Activated CD4-positive, alpha-beta T cell treated with anti-CD3 and anti-CD28 coated beads, Interleukin-2, amount 10 ng/mL, durations not matched to agents 7 days and 5 days (primary cell): ENCODE measurements around the gene DCPS. TPM values are rescaled to one million over a fixed set of nuclear protein-coding genes. Genes with fewer than 3 reads are reported as not detected.

Experiments used
- CTCF ChIA-PET: fragments of 350-600 bp; sonication (Branson Sonifier 250); formaldehyde crosslinking; loops from one replicate; lab custom pipeline; 2021; ENCODE audit warnings: antibody characterized with exemption; lab: Charles Lee
- POLR2A ChIA-PET: fragments of 350-600 bp; sonication (Branson Sonifier 250); formaldehyde crosslinking; loops from one replicate; lab custom pipeline; 2021; ENCODE audit warnings: antibody characterized with exemption; lab: Charles Lee
- DNase-seq: peaks from one replicate; pipeline ENCODE4 v3.0.0-alpha.2; 2020
- H3K27ac Mint-ChIP-seq: one replicate; pipeline ENCODE4 v1.8.0; 2021; ENCODE audit warnings: mild to moderate bottlenecking, moderate library complexity, mixed read lengths
- H3K27me3 Mint-ChIP-seq: one replicate; pipeline ENCODE4 v1.8.0; 2021; ENCODE audit warnings: mixed read lengths
- H3K36me3 Mint-ChIP-seq: one replicate; pipeline ENCODE4 v1.8.0; 2021; ENCODE audit warnings: low read depth, mixed read lengths
- H3K4me1 Mint-ChIP-seq: one replicate; pipeline ENCODE4 v1.8.0; 2021; ENCODE audit warnings: mixed read lengths
- H3K4me3 Mint-ChIP-seq: one replicate; pipeline ENCODE4 v1.8.0; 2021; ENCODE audit warnings: mild to moderate bottlenecking, moderate library complexity, mixed read lengths
- H3K9me3 Mint-ChIP-seq: one replicate; pipeline ENCODE4 v1.8.0; 2021; ENCODE audit warnings: mixed read lengths
- total RNA-seq, 2 experiments: library from RNA; stranded (reverse); gene quantifications; one replicate each; pipeline ENCODE4 v1.2.3, GENCODE V29; 2021

The DCPS gene
- total RNA-seq, 2 experiments from 2014 or later = 33.1 to 33.5 TPM

GRCh38 chr11:126352934-126353801, 49.3 kb downstream of the DCPS start:
- no peak for DNase-seq
- Mint-ChIP-seq H3K9me3 (no peaks in the 10 kb centered on the region), H3K27me3 (no peaks in the 10 kb centered on the region), H3K27ac (peak overlapping the region; percentile 63), H3K4me3 (peak overlapping the region; percentile 59), H3K4me1 (peaks cover 51% of the 10 kb centered on the region), H3K36me3 (peaks cover 17% of the 10 kb centered on the region)
- CTCF ChIA-PET = interaction anchor here (0.7 to 1.9 kb wide), 2 partner anchors 9 to 42 kb away, joined by 3 to 4 read pairs; no protein-coding TSS in a partner anchor
- POLR2A ChIA-PET = interaction anchor here (0.6 to 1.2 kb wide), 2 partner anchors 12 to 34 kb away, joined by 3 read pairs; no protein-coding TSS in a partner anchor

- peaks cover 50% of the 10 kb centered on the region for H3K4me1 Mint-ChIP-seq
- no peaks in the 10 kb centered on the region for H3K27me3 Mint-ChIP-seq
- no peaks in the 10 kb centered on the region for H3K9me3 Mint-ChIP-seq
- peak overlapping the region; percentile 93 for H3K4me3 Mint-ChIP-seq
- peak overlapping the region; percentile 95 for H3K27ac Mint-ChIP-seq
- no peak for DNase-seq
- peaks cover 15% of the 10 kb centered on the region for H3K36me3 Mint-ChIP-seq
- ChIA-PET POLR2A (interaction anchor here (0.6 to 1.0 kb wide), 2 partner anchors 19 to 36 kb away, joined by 3 to 5 read pairs; no protein-coding TSS in a partner anchor), CTCF (interaction anchor here (1.0 to 1.9 kb wide), 2 partner anchors 10 to 42 kb away, joined by 3 to 4 read pairs; no protein-coding TSS in a partner anchor)
Observed at GRCh38 chr11:126354631-126355323, 50.9 kb downstream of the DCPS start.

- Mint-ChIP-seq H3K27me3 (no peaks in the 10 kb centered on the region), H3K27ac (peak within 1 kb of the TSS; percentile 95), H3K9me3 (no peaks in the 10 kb centered on the region), H3K4me1 (peaks cover 50% of the 10 kb centered on the region), H3K36me3 (peaks cover 14% of the 10 kb centered on the region), H3K4me3 (peak within 1 kb of the TSS; percentile 93)
- POLR2A ChIA-PET = interaction anchor here (1.0 kb wide), 1 partner anchor 37 kb away, joined by 5 read pairs; no protein-coding TSS in a partner anchor
- peak; percentile 75 for DNase-seq
- CTCF ChIA-PET = interaction anchor here (1.0 to 2.2 kb wide), 2 partner anchors 43 to 64 kb away, joined by 3 to 7 read pairs; no protein-coding TSS in a partner anchor
Observed at GRCh38 chr11:126355324-126355925, 51.6 kb downstream of the DCPS start, which contains the start of gene ST3GAL4. Gene ST3GAL4 (plus strand): TSS chr11:126355686. CDS start chr11:126406156, 50,470 bp downstream.

GRCh38 chr11:126355926-126356897, 52.4 kb downstream of the DCPS start:
- Mint-ChIP-seq H3K36me3 (peaks cover 6% of the 10 kb centered on the region), H3K4me3 (peak overlapping the region; percentile 77), H3K9me3 (no peaks in the 10 kb centered on the region), H3K4me1 (peaks cover 42% of the 10 kb centered on the region), H3K27ac (peak overlapping the region; percentile 86), H3K27me3 (no peaks in the 10 kb centered on the region)
- CTCF ChIA-PET = interaction anchor here (1.0 to 2.2 kb wide), 4 partner anchors 21 to 63 kb away, joined by 3 to 7 read pairs (median 6); no protein-coding TSS in a partner anchor
- POLR2A ChIA-PET = interaction anchor here (1.0 kb wide), 1 partner anchor 37 kb away, joined by 5 read pairs; no protein-coding TSS in a partner anchor
- no peak for DNase-seq

- DNase-seq = no peak
- peak overlapping the region; percentile 48 for H3K27ac Mint-ChIP-seq
- peak overlapping the region; percentile 77 for H3K4me3 Mint-ChIP-seq
- H3K36me3 Mint-ChIP-seq = peaks cover 5% of the 10 kb centered on the region
- peaks cover 35% of the 10 kb centered on the region for H3K4me1 Mint-ChIP-seq
- H3K27me3 Mint-ChIP-seq = no peaks in the 10 kb centered on the region
- ChIA-PET POLR2A (no interaction called here), CTCF (interaction anchor here (0.6 to 2.2 kb wide), 5 partner anchors 14 to 62 kb away, joined by 3 to 7 read pairs (median 5); no protein-coding TSS in a partner anchor)
- no peaks in the 10 kb centered on the region for H3K9me3 Mint-ChIP-seq
Observed at GRCh38 chr11:126357055-126357962, 53.4 kb downstream of the DCPS start.

- H3K27me3 Mint-ChIP-seq = no peaks in the 10 kb centered on the region
- ChIA-PET CTCF (interaction anchor here (0.6 to 1.4 kb wide), 2 partner anchors 23 to 57 kb away, joined by 3 to 7 read pairs; no protein-coding TSS in a partner anchor), POLR2A (no interaction called here)
- no peak for DNase-seq
- peaks cover 26% of the 10 kb centered on the region for H3K4me1 Mint-ChIP-seq
- peaks cover 5% of the 10 kb centered on the region for H3K36me3 Mint-ChIP-seq
- no peaks in the 10 kb centered on the region for H3K9me3 Mint-ChIP-seq
- no peak overlapping the region for H3K4me3 Mint-ChIP-seq
- H3K27ac Mint-ChIP-seq = no peak overlapping the region
Observed at GRCh38 chr11:126357969-126358762, 54.3 kb downstream of the DCPS start.

GRCh38 chr11:126358763-126359160, 54.9 kb downstream of the DCPS start:
- peaks cover 5% of the 10 kb centered on the region for H3K36me3 Mint-ChIP-seq
- no peaks in the 10 kb centered on the region for H3K9me3 Mint-ChIP-seq
- H3K27ac Mint-ChIP-seq = no peak overlapping the region
- ChIA-PET CTCF (interaction anchor here (1.2 kb wide), 1 partner anchor 10 kb away, joined by 3 read pairs; no protein-coding TSS in a partner anchor), POLR2A (no interaction called here)
- peaks cover 20% of the 10 kb centered on the region for H3K4me1 Mint-ChIP-seq
- H3K4me3 Mint-ChIP-seq = no peak overlapping the region
- no peaks in the 10 kb centered on the region for H3K27me3 Mint-ChIP-seq
- no peak for DNase-seq

- Mint-ChIP-seq H3K4me1 (peaks cover 14% of the 10 kb centered on the region), H3K9me3 (no peaks in the 10 kb centered on the region), H3K27ac (no peak overlapping the region), H3K27me3 (no peaks in the 10 kb centered on the region), H3K4me3 (no peak overlapping the region), H3K36me3 (peaks cover 4% of the 10 kb centered on the region)
- CTCF ChIA-PET = interaction anchor here (0.9 to 1.4 kb wide), 4 partner anchors 9 to 121 kb away, joined by 3 to 5 read pairs (median 4); no protein-coding TSS in a partner anchor
- no peak for DNase-seq
- POLR2A ChIA-PET = interaction anchor here (0.6 kb wide), 1 partner anchor 440 kb away, joined by 4 read pairs; no protein-coding TSS in a partner anchor
Observed at GRCh38 chr11:126359431-126360048, 55.7 kb downstream of the DCPS start.

- POLR2A ChIA-PET = no interaction called here
Observed at GRCh38 chr11:126360049-126360446, 56.2 kb downstream of the DCPS start.

More at GRCh38 chr11:126360049-126360446, 56.2 kb downstream of the DCPS start:
- no peak for DNase-seq
- Mint-ChIP-seq H3K27me3 (no peaks in the 10 kb centered on the region), H3K4me3 (no peak overlapping the region), H3K27ac (no peak overlapping the region), H3K36me3 (no peaks in the 10 kb centered on the region), H3K4me1 (peaks cover 9% of the 10 kb centered on the region), H3K9me3 (no peaks in the 10 kb centered on the region)
- CTCF ChIA-PET = interaction anchor here (0.9 to 1.4 kb wide), 5 partner anchors 9 to 120 kb away, joined by 3 to 5 read pairs (median 4); no protein-coding TSS in a partner anchor
